ENCODE results near the gene OSCP1.
A peak's percentile ranks its signal among the peaks of the same experiment; 100 is the strongest.

OSCP1 gene

DNA sequence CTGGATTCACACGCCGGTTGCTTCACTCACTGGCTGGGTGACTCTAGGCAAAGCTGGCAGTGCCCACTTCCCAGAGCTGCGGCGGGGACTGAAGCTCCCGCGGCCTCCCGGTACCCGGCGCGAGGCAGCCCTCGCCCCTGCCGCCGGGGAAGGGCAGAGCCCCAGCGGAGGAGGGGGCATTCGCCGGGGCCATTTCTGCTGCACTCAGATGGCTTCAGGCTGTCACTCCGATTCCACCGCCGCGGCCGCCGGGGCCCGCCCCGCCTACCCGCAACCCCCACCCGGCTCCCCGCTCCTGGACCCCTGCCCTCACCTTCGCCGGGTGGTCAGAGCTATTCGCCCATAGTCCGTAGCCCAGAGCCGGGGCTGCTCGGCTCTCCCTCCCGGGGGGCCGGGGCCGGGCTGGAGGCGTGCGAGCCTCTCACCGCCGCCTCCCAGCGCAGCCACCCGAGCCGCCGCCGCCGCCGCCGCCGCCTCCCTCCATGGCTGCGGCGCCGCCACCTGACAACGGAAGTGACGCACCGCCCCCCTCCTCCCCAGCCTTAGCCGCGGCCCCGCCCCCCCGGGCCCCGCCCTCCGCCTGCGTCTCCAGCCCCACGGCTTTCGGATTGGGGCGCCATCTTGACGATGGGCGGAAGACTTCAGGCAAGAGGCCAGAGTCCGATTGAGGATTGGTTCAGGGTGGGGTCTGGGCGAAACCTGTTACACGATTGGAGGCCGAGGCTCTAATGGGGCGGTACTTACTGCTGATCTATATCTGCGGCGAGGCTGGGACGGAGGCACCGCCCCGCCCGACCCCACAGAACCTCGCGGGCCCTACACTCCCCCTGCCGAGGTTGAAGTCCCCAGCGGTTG is 64.6 kb downstream of the OSCP1 start, which contains the start of gene STK40:
Gene STK40 (minus strand): TSS at position 515 of the 855 bp plus-strand sequence. CDS start 24,592 bp downstream, outside the sequence.
- CTCF ChIA-PET, result interaction anchor here (1.6 kb wide), 1 partner anchor 43 kb away, joined by 3 read pairs; no protein-coding TSS in a partner anchor
- TF ChIP-seq, protein P1, sequence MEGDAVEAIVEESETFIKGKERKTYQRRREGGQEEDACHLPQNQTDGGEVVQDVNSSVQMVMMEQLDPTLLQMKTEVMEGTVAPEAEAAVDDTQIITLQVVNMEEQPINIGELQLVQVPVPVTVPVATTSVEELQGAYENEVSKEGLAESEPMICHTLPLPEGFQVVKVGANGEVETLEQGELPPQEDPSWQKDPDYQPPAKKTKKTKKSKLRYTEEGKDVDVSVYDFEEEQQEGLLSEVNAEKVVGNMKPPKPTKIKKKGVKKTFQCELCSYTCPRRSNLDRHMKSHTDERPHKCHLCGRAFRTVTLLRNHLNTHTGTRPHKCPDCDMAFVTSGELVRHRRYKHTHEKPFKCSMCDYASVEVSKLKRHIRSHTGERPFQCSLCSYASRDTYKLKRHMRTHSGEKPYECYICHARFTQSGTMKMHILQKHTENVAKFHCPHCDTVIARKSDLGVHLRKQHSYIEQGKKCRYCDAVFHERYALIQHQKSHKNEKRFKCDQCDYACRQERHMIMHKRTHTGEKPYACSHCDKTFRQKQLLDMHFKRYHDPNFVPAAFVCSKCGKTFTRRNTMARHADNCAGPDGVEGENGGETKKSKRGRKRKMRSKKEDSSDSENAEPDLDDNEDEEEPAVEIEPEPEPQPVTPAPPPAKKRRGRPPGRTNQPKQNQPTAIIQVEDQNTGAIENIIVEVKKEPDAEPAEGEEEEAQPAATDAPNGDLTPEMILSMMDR (conservative IDR thresholded peaks at IDR 0.05; ENCODE audit: low read depth), result no peak
- peak within 1 kb of the TSS; percentile 90 for H3K27ac ChIP-seq
- peak; percentile 96 for DNase-seq (ENCODE audit: low spot score)
- POLR2A ChIA-PET (ENCODE audit: low non-redundant PET), result interaction anchor here (0.6 to 1.5 kb wide), 4 partner anchors 12 to 120 kb away, joined by 3 to 7 read pairs (median 4); partner anchors contain the start of gene LSM10

DNA sequence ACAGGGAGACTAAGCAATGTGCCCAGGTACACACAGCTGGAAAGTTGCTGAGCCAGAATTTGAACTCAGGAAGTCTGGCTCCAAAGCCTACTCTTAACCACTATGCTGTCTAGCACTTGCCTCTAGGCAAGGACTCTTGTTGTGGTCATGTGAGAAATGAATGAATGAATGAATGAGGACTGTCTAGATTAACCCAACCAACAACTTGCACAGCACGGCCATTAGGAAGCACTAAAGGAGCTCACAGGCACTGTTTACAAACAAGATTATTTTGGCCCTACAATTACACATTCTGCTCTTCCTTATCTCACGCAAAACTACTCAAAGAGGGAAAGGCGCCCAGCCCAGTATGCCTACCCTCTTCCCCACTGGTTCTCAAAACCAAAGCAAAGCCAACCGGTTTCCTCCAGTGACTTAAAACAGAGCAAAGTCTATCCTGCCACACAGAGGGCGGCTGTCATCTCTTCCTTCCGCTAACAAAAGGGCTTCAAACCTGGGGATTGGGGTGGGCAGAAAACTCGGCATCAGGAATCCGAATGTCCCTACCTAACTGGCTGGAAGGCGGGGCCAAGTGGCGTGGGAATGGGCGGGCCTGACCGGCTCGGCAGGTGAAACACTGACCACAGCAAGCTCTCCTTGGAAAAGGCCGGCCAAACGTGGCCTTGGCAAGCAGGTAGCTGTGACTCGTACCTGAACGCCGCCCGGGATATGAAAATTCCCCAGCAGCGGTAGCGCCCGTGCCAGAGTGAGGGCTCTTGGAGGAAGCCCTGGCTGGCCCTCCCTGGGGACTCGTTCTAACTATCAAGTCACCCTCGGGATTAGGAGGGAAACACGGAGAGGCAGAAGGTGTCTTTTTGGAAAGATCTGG is 65.5 kb downstream of the OSCP1 start:
- H3K27ac ChIP-seq, result peak overlapping the region; percentile 90
- TF ChIP-seq, protein P1 (conservative IDR thresholded peaks at IDR 0.05; ENCODE audit: low read depth), result no peak
- ChIA-PET CTCF (interaction anchor here (0.6 to 0.7 kb wide), 2 partner anchors 35 to 41 kb away, joined by 3 to 4 read pairs; no protein-coding TSS in a partner anchor), POLR2A (ENCODE audit: low non-redundant PET) (interaction anchor here (0.6 kb wide), 2 partner anchors 16 to 121 kb away, joined by 3 to 4 read pairs; no protein-coding TSS in a partner anchor)
- DNase-seq (ENCODE audit: low spot score), result peak; percentile 29

DNA sequence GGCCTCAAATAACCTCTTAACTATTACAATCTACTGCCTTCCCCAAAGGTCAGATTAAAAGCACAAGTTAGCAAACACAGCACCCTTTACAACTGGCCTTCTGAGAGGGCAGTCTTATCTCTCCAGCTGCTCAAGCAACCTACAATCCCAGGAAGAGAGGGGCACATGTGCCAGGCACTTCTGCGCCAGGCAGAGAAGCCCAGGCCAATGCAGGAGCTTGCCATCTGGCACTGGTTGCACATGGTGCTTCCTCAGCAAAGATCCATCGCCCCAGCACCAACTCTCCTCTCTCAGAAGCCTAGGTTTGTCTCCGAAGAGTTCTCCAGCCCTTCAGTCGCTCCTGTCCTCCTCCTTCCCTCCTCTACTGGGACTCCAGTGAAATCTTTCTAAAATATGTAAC is 67.0 kb downstream of the OSCP1 start:
- H3K27ac ChIP-seq, result no peak overlapping the region
- CTCF ChIA-PET, result no interaction called here
- POLR2A ChIA-PET (ENCODE audit: low non-redundant PET), result interaction anchor here (0.5 to 0.6 kb wide), 2 partner anchors 11 to 81 kb away, joined by 3 to 5 read pairs; partner anchors contain the start of gene MRPS15
- DNase-seq (ENCODE audit: low spot score), result no peak
- TF ChIP-seq, protein P1 (conservative IDR thresholded peaks at IDR 0.05; ENCODE audit: low read depth), result no peak

DNA sequence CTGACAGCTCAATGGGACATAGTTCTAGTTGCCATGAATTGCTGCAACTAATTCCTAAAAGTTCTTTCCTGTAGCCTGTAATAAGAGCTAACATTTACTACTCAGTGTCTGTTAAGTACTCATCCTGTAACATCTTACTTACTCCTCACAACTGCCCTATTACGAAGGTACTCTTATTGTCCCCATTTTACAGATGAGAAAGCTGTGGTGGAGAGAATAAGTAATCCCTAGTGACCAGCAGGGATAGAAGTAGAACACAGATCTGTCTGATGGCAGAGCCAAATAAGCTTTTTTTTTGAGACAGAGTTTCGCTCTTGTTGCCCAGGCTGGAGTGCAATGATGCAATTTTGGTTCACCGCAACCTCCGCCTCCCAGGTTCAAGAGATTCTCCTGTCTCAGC is 67.6 kb downstream of the OSCP1 start:
- POLR2A ChIA-PET (ENCODE audit: low non-redundant PET), result no interaction called here
- H3K27ac ChIP-seq, result no peak overlapping the region
- TF ChIP-seq, protein P1 (conservative IDR thresholded peaks at IDR 0.05; ENCODE audit: low read depth), result no peak
- CTCF ChIA-PET, result no interaction called here
- no peak for DNase-seq (ENCODE audit: low spot score)

DNA sequence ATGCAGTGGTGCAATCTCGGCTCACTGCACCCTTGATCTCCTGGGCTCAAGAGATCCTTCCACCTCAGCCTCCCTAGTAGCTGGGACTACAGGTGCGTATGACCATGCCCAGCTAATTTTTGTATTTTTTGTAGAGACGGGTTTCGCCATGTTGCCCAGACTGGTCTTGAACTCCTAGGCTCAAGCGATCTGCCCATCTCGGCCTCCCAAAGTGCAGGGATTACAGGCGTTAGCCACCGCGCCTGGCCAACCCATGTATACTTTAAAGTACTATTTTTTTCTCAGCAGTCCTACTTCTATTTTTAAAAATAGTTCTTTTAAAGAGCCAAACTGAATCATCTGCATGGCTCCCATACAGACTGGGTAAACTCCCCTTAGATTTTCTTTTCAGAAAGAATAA is 68.0 kb downstream of the OSCP1 start:
- TF ChIP-seq, protein P1 (conservative IDR thresholded peaks at IDR 0.05; ENCODE audit: low read depth), result no peak
- DNase-seq (ENCODE audit: low spot score), result no peak
- no peak overlapping the region for H3K27ac ChIP-seq
- ChIA-PET CTCF (interaction anchor here (0.7 kb wide), 1 partner anchor 59 kb away, joined by 3 read pairs; the partner anchor contains the start of gene EVA1B), POLR2A (ENCODE audit: low non-redundant PET) (no interaction called here)

DNA sequence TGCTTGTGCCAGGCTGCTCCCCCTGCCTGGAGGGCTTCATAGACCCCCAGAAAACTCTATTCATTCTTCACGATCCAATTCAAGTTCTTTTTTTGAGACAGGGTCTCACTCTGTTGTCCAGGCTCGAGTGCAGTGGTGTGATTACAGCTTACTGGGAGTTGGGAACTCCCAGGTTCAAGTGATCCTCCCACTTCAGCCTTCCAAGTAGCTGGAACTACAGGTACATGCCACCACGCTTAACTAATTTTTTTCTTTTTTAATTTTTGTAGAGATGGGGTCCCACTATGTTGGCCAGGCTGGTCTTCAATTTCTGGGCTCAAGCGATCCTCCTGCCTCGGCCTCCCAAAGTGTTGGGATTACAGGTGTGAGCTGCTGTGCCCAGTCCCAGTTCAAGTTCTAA is 68.8 kb downstream of the OSCP1 start:
- DNase-seq (ENCODE audit: low spot score), result no peak
- TF ChIP-seq, protein P1 (conservative IDR thresholded peaks at IDR 0.05; ENCODE audit: low read depth), result no peak
- CTCF ChIA-PET, result interaction anchor here (1.0 kb wide), 1 partner anchor 38 kb away, joined by 3 read pairs; no protein-coding TSS in a partner anchor
- POLR2A ChIA-PET (ENCODE audit: low non-redundant PET), result no interaction called here
- H3K27ac ChIP-seq, result no peak overlapping the region

Measured in RWPE1 (cell line).